NCI-H446 (cell line): ENCODE data around the gene DRC7.
A peak's percentile ranks its signal among the peaks of the same experiment; 100 is the strongest.
"Not testable (repeated sequence)": the region's sequence is repeated elsewhere in the genome, so short reads cannot be mapped to it uniquely, and the experiment has no call there.

Source experiments
- DNase-seq, 2 experiments: peaks; one replicate each; lab custom pipeline; 2025; lab: John Stamatoyannopoulos, UW

DRC7 gene

DNA sequence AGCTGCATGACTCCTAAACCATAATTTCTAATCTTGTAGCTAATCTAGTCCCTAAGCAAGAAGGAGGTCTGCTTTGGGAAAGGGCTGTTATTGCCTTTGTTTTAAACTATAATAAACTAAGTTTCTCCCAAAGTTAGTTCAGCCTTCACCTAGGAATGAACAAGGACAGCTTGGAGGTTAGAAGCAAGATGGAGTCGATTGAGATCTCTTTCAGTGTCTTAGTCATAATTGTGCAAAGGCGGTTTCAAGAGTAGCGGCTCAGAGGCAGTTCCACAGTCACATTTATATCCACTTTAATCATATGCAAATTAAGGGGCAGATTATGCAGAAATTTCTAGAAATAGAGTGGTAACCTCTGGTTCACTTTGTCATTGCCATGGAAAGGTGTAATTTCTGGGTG is 17.4 kb downstream of the DRC7 start:
- no peak for DNase-seq

GRCh38 chr16:57712569-57712968 is 18.0 kb downstream of the DRC7 start:
- not testable (repeated sequence) for DNase-seq

GRCh38 chr16:57713596-57713995 is 19.0 kb downstream of the DRC7 start:
- no peak for DNase-seq

GRCh38 chr16:57714047-57714446 is 19.4 kb downstream of the DRC7 start:
- DNase-seq = no peak

GRCh38 chr16:57720142-57720575 is 25.6 kb downstream of the DRC7 start:
- DNase-seq = peak in 1 of 2 experiments; percentile 3

DNA sequence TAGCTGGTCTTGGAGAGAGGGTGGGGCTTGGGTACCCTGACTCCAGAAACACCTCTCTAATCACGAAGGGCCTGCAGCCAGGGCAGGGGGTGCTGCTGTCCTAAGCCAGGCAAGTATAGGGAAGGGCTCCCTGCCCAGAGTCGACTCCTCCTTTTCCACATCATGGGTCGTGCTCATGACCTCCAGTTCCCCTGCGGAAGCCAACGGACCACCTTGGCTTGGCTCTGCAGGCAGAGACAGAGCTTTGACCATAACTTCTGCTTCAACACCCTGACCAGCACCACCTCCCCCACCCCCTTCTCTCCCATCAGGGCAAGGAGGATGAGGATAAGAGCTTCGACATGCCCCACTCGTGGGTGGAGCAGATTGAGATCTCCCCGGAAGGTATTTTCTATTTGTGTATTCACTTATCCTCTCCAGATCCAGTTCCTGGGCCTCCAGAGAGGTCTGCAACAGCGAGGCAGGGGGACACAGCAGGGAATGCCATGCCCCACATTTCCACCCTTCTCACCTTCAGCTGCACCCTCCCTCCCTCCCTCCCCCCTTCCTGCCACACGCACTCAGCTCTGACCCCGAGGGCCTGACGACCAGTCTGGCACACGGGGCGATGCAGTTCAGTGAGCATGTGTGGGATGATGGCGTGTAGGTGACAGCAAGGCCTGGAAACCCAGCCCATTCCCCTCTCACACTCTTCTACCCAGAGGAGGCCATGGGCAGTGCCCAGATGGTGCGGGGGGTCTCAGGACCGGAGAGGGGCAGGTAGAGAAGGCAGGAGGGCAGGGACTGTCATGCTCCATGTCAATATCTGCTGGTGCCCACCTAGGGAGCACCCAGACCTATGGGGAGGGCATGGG is 27.0 kb downstream of the DRC7 start:
- DNase-seq = no peak

DNA sequence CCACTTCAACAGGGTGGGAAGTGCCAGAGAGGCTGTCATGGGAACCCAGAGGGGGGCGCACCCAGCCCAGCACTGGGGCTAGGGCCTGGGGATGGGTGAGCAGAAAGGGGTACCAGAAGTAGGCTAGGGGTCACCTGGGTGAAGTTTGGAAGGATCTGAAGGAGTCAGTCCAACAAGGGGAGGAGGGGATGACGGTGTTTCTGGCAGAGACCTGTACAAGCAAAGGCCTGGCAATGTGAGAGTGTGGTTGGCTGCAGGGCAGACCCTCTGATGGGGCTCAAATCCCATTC is 27.5 kb downstream of the DRC7 start:
- no peak for DNase-seq

DNA sequence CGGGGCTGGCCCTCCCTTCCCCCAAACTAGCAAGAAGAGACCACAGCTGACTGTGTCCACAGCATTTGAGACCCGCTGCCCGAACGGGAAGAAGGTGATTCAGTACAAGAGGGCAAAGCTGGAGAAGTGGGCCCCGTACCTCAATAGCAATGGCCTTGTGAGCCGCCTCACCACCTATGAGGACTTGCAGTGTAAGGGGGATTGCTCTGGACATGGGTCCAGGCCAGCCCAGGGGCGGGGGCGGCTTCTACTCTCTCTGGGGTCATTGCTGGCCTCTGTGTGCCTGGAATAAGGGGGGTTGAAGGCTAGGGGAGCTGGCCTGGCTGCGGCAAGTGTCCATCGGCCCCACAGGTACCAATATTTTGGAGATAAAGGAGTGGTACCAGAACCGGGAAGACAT is 28.0 kb downstream of the DRC7 start:
- no peak for DNase-seq

GRCh38 chr16:57723170-57723569 is 28.6 kb downstream of the DRC7 start:
- no peak for DNase-seq

GRCh38 chr16:57724531-57724930 is 29.9 kb downstream of the DRC7 start:
- no peak for DNase-seq

GRCh38 chr16:57725151-57725550 is 30.5 kb downstream of the DRC7 start:
- DNase-seq = no peak

GRCh38 chr16:57725554-57725953 is 30.9 kb downstream of the DRC7 start:
- peak in 1 of 2 experiments; percentile 4 for DNase-seq

DNA sequence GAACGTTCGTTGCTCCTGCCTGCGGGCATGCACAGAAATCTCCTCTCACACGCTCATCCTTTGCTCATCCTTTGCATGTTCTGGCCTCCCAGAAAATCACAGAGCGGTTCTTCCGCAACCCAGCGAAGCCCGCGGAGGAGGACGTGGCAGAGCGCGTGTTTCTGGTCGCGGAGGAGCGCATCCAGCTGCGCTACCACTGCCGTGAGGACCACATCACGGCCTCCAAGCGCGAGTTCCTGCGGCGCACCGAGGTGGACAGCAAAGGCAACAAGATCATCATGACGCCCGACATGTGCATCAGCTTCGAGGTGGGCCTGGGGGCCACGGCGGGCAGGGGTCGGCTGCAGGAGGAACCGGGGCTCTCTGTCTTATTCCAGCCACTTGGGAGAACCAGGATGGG is 31.4 kb downstream of the DRC7 start:
- DNase-seq = no peak

GRCh38 chr16:57726433-57726947 is 31.9 kb downstream of the DRC7 start:
- no peak for DNase-seq

- no peak for DNase-seq
These were observed 33.0 kb downstream of the DRC7 start for GRCh38 chr16:57727610-57728009.

- DNase-seq = no peak
These were observed 34.0 kb downstream of the DRC7 start for GRCh38 chr16:57728336-57729181.

GRCh38 chr16:57729182-57729484 is 34.5 kb downstream of the DRC7 start:
- no peak for DNase-seq

DNA sequence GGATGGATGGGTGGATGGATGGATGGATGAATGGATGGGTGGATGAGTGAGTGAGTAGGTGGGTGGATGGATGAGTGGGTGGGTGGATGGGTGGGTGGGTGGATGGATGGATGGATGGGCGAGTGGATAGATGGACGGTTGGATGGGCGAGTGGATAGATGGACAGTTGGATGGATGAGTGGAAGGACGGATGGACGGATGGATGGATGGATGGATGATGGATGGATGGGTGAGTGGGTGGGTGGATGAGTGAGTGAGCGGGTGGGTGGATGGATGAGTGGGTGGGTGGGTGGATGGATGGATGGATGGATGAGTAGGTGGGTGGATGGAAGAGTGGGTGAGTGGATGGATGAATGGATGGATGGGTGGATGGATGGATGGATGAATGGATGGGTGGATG is 35.2 kb downstream of the DRC7 start:
- not testable (repeated sequence) for DNase-seq

DNA sequence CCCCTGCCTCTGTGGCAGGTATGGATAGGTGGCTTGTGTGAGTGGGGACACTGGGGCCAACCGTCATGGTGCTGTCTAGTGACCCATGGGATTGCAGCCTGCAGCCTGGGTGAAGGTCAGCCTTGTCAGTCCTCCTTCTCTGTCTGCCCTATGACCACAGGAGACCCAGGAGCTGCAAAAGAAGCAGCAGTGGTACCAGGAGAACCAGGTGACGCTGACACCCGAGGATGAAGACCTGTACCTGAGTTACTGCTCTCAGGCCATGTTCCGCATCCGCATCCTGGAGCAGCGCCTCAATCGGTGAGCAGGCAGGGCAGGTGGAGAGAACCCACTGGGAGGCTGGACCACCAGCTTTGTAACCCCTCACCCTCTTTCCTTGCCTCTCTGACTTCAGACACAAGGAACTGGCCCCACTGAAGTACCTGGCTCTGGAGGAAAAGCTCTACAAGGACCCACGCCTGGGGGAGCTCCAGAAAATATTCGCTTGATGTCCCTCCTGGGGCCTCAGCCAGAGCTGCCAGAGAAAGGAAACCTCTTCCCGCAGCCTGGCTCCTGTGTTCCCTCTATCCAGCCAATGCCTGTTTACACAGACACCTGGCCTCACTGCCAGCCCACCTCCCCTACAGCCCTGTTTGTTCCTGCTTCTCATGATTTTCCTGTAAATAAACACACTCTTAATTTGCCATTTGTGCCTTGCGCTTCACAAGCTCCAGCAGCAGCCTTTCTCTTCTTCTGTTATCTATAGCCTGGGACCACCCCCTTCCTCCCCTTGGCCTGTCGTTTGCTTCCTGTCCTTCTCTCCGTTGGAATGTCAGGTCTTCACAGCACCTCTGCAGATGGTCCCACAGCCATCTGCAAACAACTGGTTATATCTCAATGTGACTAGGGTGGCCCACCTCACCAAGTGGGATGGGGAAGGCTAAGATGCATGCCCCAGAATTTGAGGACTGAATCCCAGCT is 36.4 kb downstream of the DRC7 start:
- no peak for DNase-seq

DNA sequence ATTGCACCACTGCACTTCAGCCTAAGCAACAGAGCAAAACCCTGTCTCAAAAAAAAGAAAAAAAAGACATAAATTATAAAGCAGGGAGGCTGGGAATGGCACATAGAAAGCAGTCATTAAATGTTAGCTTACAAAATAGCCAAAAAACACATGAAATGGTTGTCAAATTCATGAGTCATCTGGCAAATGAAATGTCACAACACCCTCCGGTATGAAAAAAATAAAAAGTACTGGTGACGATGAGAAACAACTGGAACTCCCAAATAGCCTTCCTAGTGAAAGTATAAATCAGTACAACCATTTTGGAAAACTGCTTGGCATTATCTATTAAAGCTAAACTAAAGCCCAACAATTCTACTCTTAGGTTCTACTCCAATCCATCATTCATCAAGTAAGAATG is 37.4 kb downstream of the DRC7 start:
- no peak for DNase-seq

- DNase-seq = no peak
These were observed 38.1 kb downstream of the DRC7 start for GRCh38 chr16:57732714-57733113.

- no peak for DNase-seq
These were observed 39.8 kb downstream of the DRC7 start for GRCh38 chr16:57734308-57734924.
